Sigmoid colon (tissue), 7 donors: ENCODE data around the gene ALDH16A1. TPM values are rescaled to one million over a fixed set of nuclear protein-coding genes. Genes with fewer than 3 reads are reported as not detected.

Experiments
- DNase-seq: peaks from one replicate; pipeline ENCODE4 v3.0.0-alpha.2; 2019
- H3K27ac ChIP-seq, 4 donors: fragments of 200-600 bp; sonication (generic); one replicate each; pipeline ENCODE4 v1.5.1; 2016 to 2019; ENCODE audit warnings: mild to moderate bottlenecking in 1 of 4
- H3K27me3 ChIP-seq, 3 donors: fragments of 200-600 bp; sonication (generic); one replicate each; pipeline ENCODE4 v1.5.1; 2019; ENCODE audit warnings: mild to moderate bottlenecking in 1 of 3
- H3K36me3 ChIP-seq, 4 donors: fragments of 200-600 bp; sonication (generic); one replicate each; pipeline ENCODE4 v1.5.1; 2016 to 2019
- H3K4me1 ChIP-seq, 4 donors: fragments of 200-600 bp; sonication (generic); one replicate each; pipeline ENCODE4 v1.5.1; 2017 to 2019
- H3K4me3 ChIP-seq, 4 donors: fragments of 200-600 bp; sonication (generic); one replicate each; pipeline ENCODE4 v1.5.1; 2017 to 2019; ENCODE audit warnings: mild to moderate bottlenecking in 2 of 4, moderate library complexity in 1 of 4
- H3K9me3 ChIP-seq, 4 donors: fragments of 200-600 bp in 3 of 4; sonication (generic) in 3 of 4; one replicate each; pipeline versions ENCODE4 v1.5.1 to v1.6.1; 2013 to 2019
- EP300 ChIP-seq, 4 donors: sonication (generic); formaldehyde crosslinking; IDR thresholded peaks; one replicate each; pipeline ENCODE4 v1.6.1; 2017; ENCODE audit warnings: antibody characterized with exemption in 4 of 4
- POLR2A ChIP-seq, 2 donors: fragments of 450-650 bp; IDR thresholded peaks; one replicate each; pipeline ENCODE4 v1.6.1; 2016; ENCODE audit warnings: antibody characterized with exemption in 2 of 2, mild to moderate bottlenecking in 2 of 2, moderate library complexity in 2 of 2
- POLR2AphosphoS5 ChIP-seq, 4 donors: sonication (generic); formaldehyde crosslinking; IDR thresholded peaks; one replicate each; pipeline ENCODE4 v1.6.1; 2017; ENCODE audit warnings: antibody characterized with exemption in 4 of 4
- WGBS, 2 donors: extraction: QIAGEN DNeasy Blood & Tissue Kit; methylation state at CpG; one replicate each; pipeline ENCODE4 v1.1.7; 2013; 5-methylcytosine and 5-hydroxymethylcytosine counted together
- intact Hi-C: fragments of 100-400 bp; cut with DNase I; formaldehyde crosslinking; loops from one replicate; pipeline ENCODE4 v1.15.1; 2023
- polyA plus RNA-seq, 3 donors: library from polyadenylated mRNA; stranded (reverse); fragments of 200-250 nt; gene quantifications; one replicate each; pipeline ENCODE4 v1.2.3, GENCODE V29; 2013
- total RNA-seq, 4 donors: library from RNA; depleted of rRNA; stranded (reverse); fragments of >200 nt; gene quantifications; one replicate each; pipeline ENCODE4 v1.1.0, GENCODE V29; 2016
- TF ChIP-seq, protein P1 (sequence below), 4 experiments: fragments of 450-650 bp in 3 of 4; fragments of 200-600 bp in 1 of 4; IDR thresholded peaks; one replicate each; pipeline ENCODE4 v1.5.1; 2016 to 2019; ENCODE audit warnings: antibody characterized with exemption in 4 of 4, mild to moderate bottlenecking in 3 of 4, moderate library complexity in 2 of 4
- donor health status: healthy with polysubstance abuse.
- donor health status: Bipolar disorder and iron deficiency.
- donor health status: healthy.

ALDH16A1 gene
- total and polyA plus RNA-seq, 7 donors = 14.1 to 44.2 (median 18.0) TPM

DNA sequence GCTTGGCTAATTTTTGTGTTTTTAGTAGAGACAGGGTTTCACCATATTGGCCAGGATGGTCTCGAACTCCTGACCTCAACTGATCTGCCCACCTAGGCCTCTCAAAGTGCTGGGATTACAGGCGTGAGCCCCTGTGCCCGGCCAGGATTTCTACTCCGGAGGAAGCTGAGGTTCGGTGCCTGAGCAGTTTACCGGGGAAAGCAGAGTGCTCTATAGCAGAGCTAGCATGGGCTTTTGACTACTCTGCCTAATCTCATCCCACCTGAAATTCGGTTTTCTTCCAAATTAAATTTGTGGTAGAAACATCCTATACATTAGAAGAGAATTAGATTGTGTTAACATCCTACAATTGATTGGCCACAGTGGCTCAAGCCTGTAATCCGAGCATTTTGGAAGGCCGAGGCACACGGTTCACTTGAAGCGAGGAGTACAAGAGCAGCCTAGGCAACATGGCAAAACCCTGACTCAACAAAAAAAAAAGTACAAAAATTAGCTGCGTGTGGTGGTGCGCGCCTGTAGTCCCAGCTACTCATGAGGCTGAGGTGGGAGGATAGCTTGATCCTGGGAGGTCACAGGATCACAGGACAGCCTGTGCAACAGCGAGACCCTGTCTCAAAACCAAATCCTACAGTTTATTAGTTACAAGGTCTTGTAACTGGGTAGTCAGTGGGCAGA lies 36.0 kb downstream of the ALDH16A1 start:
- H3K4me3 ChIP-seq = peak overlapping the region; percentile 70 to 96 (median 92)
- H3K9me3 ChIP-seq = no peaks in the 10 kb centered on the region
- 5 to 20% methylated on average over 15 of the region's 15 CpGs for WGBS, 2 donors
- TF ChIP-seq POLR2AphosphoS5 (IDR thresholded peaks at IDR 0.05) = no peak
- no peak for TF ChIP-seq EP300 (IDR thresholded peaks at IDR 0.05)
- no peak for TF ChIP-seq POLR2A (IDR thresholded peaks at IDR 0.05)
- TF ChIP-seq, protein P1, sequence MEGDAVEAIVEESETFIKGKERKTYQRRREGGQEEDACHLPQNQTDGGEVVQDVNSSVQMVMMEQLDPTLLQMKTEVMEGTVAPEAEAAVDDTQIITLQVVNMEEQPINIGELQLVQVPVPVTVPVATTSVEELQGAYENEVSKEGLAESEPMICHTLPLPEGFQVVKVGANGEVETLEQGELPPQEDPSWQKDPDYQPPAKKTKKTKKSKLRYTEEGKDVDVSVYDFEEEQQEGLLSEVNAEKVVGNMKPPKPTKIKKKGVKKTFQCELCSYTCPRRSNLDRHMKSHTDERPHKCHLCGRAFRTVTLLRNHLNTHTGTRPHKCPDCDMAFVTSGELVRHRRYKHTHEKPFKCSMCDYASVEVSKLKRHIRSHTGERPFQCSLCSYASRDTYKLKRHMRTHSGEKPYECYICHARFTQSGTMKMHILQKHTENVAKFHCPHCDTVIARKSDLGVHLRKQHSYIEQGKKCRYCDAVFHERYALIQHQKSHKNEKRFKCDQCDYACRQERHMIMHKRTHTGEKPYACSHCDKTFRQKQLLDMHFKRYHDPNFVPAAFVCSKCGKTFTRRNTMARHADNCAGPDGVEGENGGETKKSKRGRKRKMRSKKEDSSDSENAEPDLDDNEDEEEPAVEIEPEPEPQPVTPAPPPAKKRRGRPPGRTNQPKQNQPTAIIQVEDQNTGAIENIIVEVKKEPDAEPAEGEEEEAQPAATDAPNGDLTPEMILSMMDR (IDR thresholded peaks at IDR 0.05) = no peak
- H3K27ac ChIP-seq = peak overlapping the region; percentile 89 to 94 (median 92)
- intact Hi-C loops = no loop called here
- no peaks in the 10 kb centered on the region for H3K27me3 ChIP-seq
- peaks cover 18 to 46% (median 33%) of the 10 kb centered on the region in 4 donors for H3K36me3 ChIP-seq
- peaks cover 0 to 37% (median 27%) of the 10 kb centered on the region in 4 donors for H3K4me1 ChIP-seq
- DNase-seq = no peak

DNA sequence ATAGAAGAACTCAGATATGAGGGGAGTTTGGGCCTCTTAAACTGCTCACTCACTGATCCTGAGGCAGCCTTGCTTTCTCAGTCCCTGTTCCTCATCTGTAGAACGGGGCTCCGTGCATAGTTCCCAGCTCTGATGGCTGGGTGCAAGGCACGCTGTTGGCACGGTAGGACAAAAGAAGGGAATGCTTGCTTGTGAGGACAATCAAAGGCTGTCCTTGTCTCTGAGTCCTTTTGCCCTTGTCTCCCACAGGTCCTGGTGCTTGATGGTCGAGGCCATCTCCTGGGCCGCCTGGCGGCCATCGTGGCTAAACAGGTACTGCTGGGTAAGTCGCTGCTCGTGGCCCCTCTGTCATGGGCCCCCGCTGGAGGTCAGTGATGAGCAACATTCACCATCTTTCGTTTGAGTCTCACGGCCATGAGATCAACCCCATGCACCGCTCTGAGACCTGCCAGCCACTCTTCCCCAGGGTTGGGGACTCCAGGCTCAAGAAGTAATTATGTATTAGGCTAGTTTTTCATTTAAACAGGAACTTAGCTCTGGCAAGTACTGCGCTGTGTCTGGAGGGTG lies 36.7 kb downstream of the ALDH16A1 start:
- 31 to 63% methylated on average over 15 of the region's 15 CpGs for WGBS, 2 donors
- intact Hi-C loops = no loop called here

DNA sequence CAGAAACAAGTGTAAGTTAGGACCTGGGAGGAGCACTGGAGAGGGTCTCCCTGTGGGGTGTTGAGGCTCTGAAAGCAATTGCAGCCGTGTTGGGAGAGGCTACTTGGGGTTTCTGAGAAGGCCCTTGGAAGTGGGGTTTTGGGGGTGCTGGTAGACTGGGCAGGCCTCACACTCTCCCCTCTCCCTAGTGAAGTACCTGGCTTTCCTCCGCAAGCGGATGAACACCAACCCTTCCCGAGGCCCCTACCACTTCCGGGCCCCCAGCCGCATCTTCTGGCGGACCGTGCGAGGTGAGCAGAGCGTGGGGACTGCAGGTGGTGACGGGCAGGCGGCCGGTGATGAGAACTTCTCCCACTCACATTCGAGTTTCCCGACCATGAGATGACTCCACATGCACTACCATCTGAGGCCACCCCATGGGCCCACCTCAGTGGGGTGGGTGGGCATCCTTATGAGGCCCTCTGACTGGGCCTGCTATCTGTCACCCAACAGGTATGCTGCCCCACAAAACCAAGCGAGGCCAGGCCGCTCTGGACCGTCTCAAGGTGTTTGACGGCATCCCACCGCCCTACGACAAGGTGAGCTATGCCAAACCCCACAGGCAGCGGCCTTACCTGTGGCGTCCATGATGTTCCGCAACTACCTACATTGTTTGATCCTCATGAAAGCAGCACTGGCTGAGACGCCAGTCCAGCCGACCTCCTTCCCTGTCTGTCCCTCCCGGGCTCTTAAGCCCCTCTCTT lies 37.4 kb downstream of the ALDH16A1 start:
- no peaks in the 10 kb centered on the region for H3K9me3 ChIP-seq
- no peak for DNase-seq
- TF ChIP-seq POLR2A (IDR thresholded peaks at IDR 0.05) (no peak), POLR2AphosphoS5 (IDR thresholded peaks at IDR 0.05) (no peak), EP300 (IDR thresholded peaks at IDR 0.05) (no peak)
- TF ChIP-seq, protein P1 (IDR thresholded peaks at IDR 0.05) = no peak
- H3K4me3 ChIP-seq = no peak overlapping the region
- H3K27ac ChIP-seq = peak overlapping the region in 3 of 4 donors; percentile 89 to 94 (median 93)
- no peaks in the 10 kb centered on the region for H3K27me3 ChIP-seq
- H3K36me3 ChIP-seq = peaks cover 18 to 41% (median 33%) of the 10 kb centered on the region in 4 donors
- intact Hi-C loops = no loop called here
- 78 to 89% methylated on average over 27 of the region's 27 CpGs for WGBS, 2 donors
- H3K4me1 ChIP-seq = peaks cover 0 to 41% (median 31%) of the 10 kb centered on the region in 4 donors

More for the DNA sequence above, 36.7 kb downstream of the ALDH16A1 start:
- TF ChIP-seq POLR2A (IDR thresholded peaks at IDR 0.05) = no peak
- TF ChIP-seq, protein P1 (IDR thresholded peaks at IDR 0.05) = no peak
- TF ChIP-seq POLR2AphosphoS5 (IDR thresholded peaks at IDR 0.05) = no peak
- no peak for TF ChIP-seq EP300 (IDR thresholded peaks at IDR 0.05)
- Histone ChIP-seq H3K27ac (peak overlapping the region; percentile 89 to 94 (median 92)), H3K9me3 (no peaks in the 10 kb centered on the region), H3K4me3 (peak overlapping the region in 3 of 4 donors; percentile 70 to 96 (median 88)), H3K4me1 (peaks cover 0 to 37% (median 27%) of the 10 kb centered on the region in 4 donors), H3K36me3 (peaks cover 18 to 41% (median 33%) of the 10 kb centered on the region in 4 donors), H3K27me3 (no peaks in the 10 kb centered on the region)
- no peak for DNase-seq

DNA sequence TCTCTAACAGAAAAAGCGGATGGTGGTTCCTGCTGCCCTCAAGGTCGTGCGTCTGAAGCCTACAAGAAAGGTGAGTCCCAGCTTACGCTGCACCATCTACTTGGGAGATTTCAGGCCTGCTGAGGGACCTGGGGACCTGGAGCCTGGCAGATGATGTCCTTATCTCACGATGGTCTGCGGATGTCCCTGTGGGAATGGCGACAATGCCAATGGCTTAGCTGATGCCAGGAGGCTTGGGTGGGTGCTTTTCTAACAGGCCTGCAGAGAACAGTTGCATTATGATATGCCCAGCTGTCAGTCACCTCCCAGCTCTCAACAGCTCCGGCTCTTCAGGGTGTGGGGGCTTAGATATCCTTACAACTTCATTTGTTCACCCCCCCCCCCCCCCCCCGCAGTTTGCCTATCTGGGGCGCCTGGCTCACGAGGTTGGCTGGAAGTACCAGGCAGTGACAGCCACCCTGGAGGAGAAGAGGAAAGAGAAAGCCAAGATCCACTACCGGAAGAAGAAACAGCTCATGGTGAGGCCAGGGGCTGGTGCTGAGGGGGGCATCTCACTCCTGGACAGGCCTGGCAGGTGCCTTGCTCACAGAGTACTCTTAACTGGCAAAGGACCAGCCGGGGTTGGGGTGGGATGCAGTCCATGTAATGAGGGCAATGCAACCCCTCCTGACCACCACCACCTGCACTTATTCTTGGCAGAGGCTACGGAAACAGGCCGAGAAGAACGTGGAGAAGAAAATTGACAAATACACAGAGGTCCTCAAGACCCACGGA lies 38.2 kb downstream of the ALDH16A1 start:
- no peaks in the 10 kb centered on the region for H3K27me3 ChIP-seq
- peak overlapping the region in 2 of 4 donors; percentile 34 to 93 for H3K27ac ChIP-seq
- peaks cover 0 to 44% (median 33%) of the 10 kb centered on the region in 4 donors for H3K4me1 ChIP-seq
- TF ChIP-seq POLR2A (IDR thresholded peaks at IDR 0.05) (no peak), POLR2AphosphoS5 (IDR thresholded peaks at IDR 0.05) (no peak), EP300 (IDR thresholded peaks at IDR 0.05) (no peak)
- TF ChIP-seq, protein P1 (IDR thresholded peaks at IDR 0.05) = no peak
- no peak for DNase-seq
- 60 to 78% methylated on average over 17 of the region's 17 CpGs for WGBS, 2 donors
- H3K9me3 ChIP-seq = no peaks in the 10 kb centered on the region
- H3K36me3 ChIP-seq = peaks cover 18 to 41% (median 33%) of the 10 kb centered on the region in 4 donors
- no peak overlapping the region for H3K4me3 ChIP-seq
- intact Hi-C loops = no loop called here
